Kidney epithelial cell (primary cell): ENCODE data around the gene COL5A2. TPM values are rescaled to one million over a fixed set of nuclear protein-coding genes. Genes with fewer than 3 reads are reported as not detected.

Experiments
- DNase-seq: peaks from one replicate; pipeline ENCODE4 v3.0.0-alpha.2; 2010; ENCODE audit warnings: low read depth
- H3K27me3 ChIP-seq: 2 replicates; pipeline ENCODE4 v1.6.0; 2011; ENCODE audit warnings: low read length; ENCODE audit not compliant: control insufficient read depth, insufficient read depth
- H3K36me3 ChIP-seq: 2 replicates; pipeline ENCODE4 v1.5.1; 2011; ENCODE audit warnings: low read length; ENCODE audit not compliant: control insufficient read depth, insufficient read depth
- H3K4me3 ChIP-seq: 2 replicates; pipeline ENCODE4 v1.5.1; 2011; ENCODE audit warnings: low read depth, mild to moderate bottlenecking, control low read depth, low read length
- CTCF ChIP-seq: IDR thresholded peaks from 2 replicates; pipeline ENCODE4 v1.5.1; 2011; ENCODE audit warnings: mild to moderate bottlenecking, moderate library complexity, low read length, control low read depth, inconsistent platforms; ENCODE audit not compliant: insufficient read depth, poor library complexity, severe bottlenecking
- total RNA-seq: library from RNA; depleted of rRNA; stranded (reverse); fragments of >200 nt; gene quantifications from 2 replicates; pipeline ENCODE4 v1.2.3, GENCODE V29; 2015

Gene COL5A2
- total RNA-seq, 1 donor from 2014 or later: 27.1 TPM

- TF ChIP-seq CTCF: no peak
- H3K27me3 ChIP-seq: no peaks in the 10 kb centered on the region
- DNase-seq: no peak
- no peak overlapping the region for H3K4me3 ChIP-seq
- H3K36me3 ChIP-seq: no peaks in the 10 kb centered on the region
These were observed 167.2 kb downstream of the COL5A2 start for GRCh38 chr2:189012351-189012750.

- no peaks in the 10 kb centered on the region for H3K36me3 ChIP-seq
- no peak for DNase-seq
- no peak for TF ChIP-seq CTCF
These were observed 169.0 kb downstream of the COL5A2 start for GRCh38 chr2:189010536-189010935.

GRCh38 chr2:189008555-189009262 lies 170.9 kb downstream of the COL5A2 start:
- Histone ChIP-seq H3K4me3 (no peak overlapping the region), H3K36me3 (no peaks in the 10 kb centered on the region), H3K27me3 (no peaks in the 10 kb centered on the region)
- no peak for DNase-seq
- no peak for TF ChIP-seq CTCF

More at GRCh38 chr2:189010536-189010935, 169.0 kb downstream of the COL5A2 start:
- no peak overlapping the region for H3K4me3 ChIP-seq
- H3K27me3 ChIP-seq: no peaks in the 10 kb centered on the region

GRCh38 chr2:189002079-189002478 lies 177.5 kb downstream of the COL5A2 start:
- DNase-seq: no peak
- Histone ChIP-seq H3K27me3 (no peaks in the 10 kb centered on the region), H3K4me3 (no peak overlapping the region), H3K36me3 (no peaks in the 10 kb centered on the region)
- TF ChIP-seq CTCF: no peak

GRCh38 chr2:189000221-189000620 lies 179.3 kb downstream of the COL5A2 start:
- Histone ChIP-seq H3K27me3 (no peaks in the 10 kb centered on the region), H3K4me3 (no peak overlapping the region), H3K36me3 (no peaks in the 10 kb centered on the region)
- no peak for TF ChIP-seq CTCF
- no peak for DNase-seq

GRCh38 chr2:188997263-188997662 lies 182.3 kb downstream of the COL5A2 start:
- H3K36me3 ChIP-seq: no peaks in the 10 kb centered on the region
- no peaks in the 10 kb centered on the region for H3K27me3 ChIP-seq
- no peak for TF ChIP-seq CTCF
- no peak for DNase-seq
- no peak overlapping the region for H3K4me3 ChIP-seq
